HepG2 (cell line): Measurements from ENCODE around the gene SRRM1. TPM values are rescaled to one million over a fixed set of nuclear protein-coding genes. Genes with fewer than 3 reads are reported as not detected.

Experiments used
- AKAP8 ChIP-seq: sonication (generic); formaldehyde crosslinking; IDR thresholded peaks from 2 replicates; pipeline ENCODE4 v1.5.1; 2020; ENCODE audit warnings: mild to moderate bottlenecking, missing genetic modification reagents
- ESRRA ChIP-seq: sonication (generic); formaldehyde crosslinking; IDR thresholded peaks from 2 replicates; pipeline ENCODE4 v1.5.1; 2020; ENCODE audit warnings: mild to moderate bottlenecking, low read depth, missing genetic modification reagents
- JARID2 ChIP-seq: sonication (generic); formaldehyde crosslinking; IDR thresholded peaks from 2 replicates; pipeline ENCODE4 v1.8.1; 2023; ENCODE audit warnings: missing genetic modification reagents, inconsistent platforms; ENCODE audit not compliant: insufficient replicate concordance
- MXD4 ChIP-seq: IDR thresholded peaks from 2 replicates; pipeline ENCODE4 v1.6.1; 2016; ENCODE audit warnings: mild to moderate bottlenecking, missing biosample characterization, missing genetic modification reagents
- PAXIP1 ChIP-seq: sonication (generic); formaldehyde crosslinking; conservative IDR thresholded peaks from 2 replicates; pipeline ENCODE4 v1.4.0; 2020; ENCODE audit warnings: mild to moderate bottlenecking, missing genetic modification reagents, moderate library complexity
- PTBP1 ChIP-seq: fragments of 200-400 bp; formaldehyde crosslinking; IDR thresholded peaks from 2 replicates; pipeline ENCODE4 v1.6.1; 2018; ENCODE audit warnings: low read length, low read depth; ENCODE audit not compliant: poor library complexity, severe bottlenecking
- REPIN1 ChIP-seq: sonication (generic); formaldehyde crosslinking; IDR thresholded peaks from 2 replicates; pipeline ENCODE4 v1.8.0; 2022; ENCODE audit warnings: missing genetic modification reagents, low read depth, mild to moderate bottlenecking, borderline replicate concordance
- RXRB ChIP-seq: IDR thresholded peaks from 2 replicates; pipeline ENCODE4 v1.6.1; 2016; ENCODE audit warnings: borderline replicate concordance, missing genetic modification reagents, missing compliant biosample characterization
- TGIF2 ChIP-seq: IDR thresholded peaks from 2 replicates; pipeline ENCODE4 v1.6.1; 2016; ENCODE audit warnings: control low read depth, missing compliant biosample characterization
- XBP1 ChIP-seq: sonication (generic); formaldehyde crosslinking; IDR thresholded peaks from 2 replicates; pipeline ENCODE4 v1.5.0; 2020; ENCODE audit warnings: missing genetic modification reagents
- ZBTB21 ChIP-seq: sonication (generic); formaldehyde crosslinking; IDR thresholded peaks from 2 replicates; pipeline ENCODE4 v1.4.0; 2020; ENCODE audit warnings: missing genetic modification reagents
- ZKSCAN8 ChIP-seq: IDR thresholded peaks from 2 replicates; pipeline ENCODE4 v1.6.1; 2016; ENCODE audit warnings: borderline replicate concordance, missing genetic modification reagents, missing compliant biosample characterization
- ZNF101 ChIP-seq: sonication (generic); formaldehyde crosslinking; IDR thresholded peaks from 2 replicates; pipeline ENCODE4 v1.4.0; 2020; ENCODE audit warnings: mild to moderate bottlenecking, low read depth, missing genetic modification reagents, borderline replicate concordance
- ZNF230 ChIP-seq: sonication (generic); formaldehyde crosslinking; IDR thresholded peaks from 2 replicates; pipeline ENCODE4 v1.4.0; 2020; ENCODE audit warnings: mild to moderate bottlenecking, missing genetic modification reagents
- ZNF256 ChIP-seq: sonication (generic); formaldehyde crosslinking; conservative IDR thresholded peaks from 2 replicates; pipeline ENCODE4 v1.4.0; 2020; ENCODE audit warnings: missing genetic modification reagents
- ZNF264 ChIP-seq: sonication (generic); formaldehyde crosslinking; IDR thresholded peaks from 2 replicates; pipeline ENCODE4 v1.4.0; 2020; ENCODE audit warnings: missing genetic modification reagents
- ZNF282 ChIP-seq: fragments of 450-650 bp; IDR thresholded peaks from 2 replicates; pipeline ENCODE4 v1.6.1; 2018; ENCODE audit not compliant: partially characterized antibody
- ZNF335 ChIP-seq: sonication (generic); formaldehyde crosslinking; IDR thresholded peaks from 2 replicates; pipeline ENCODE4 v1.4.0; 2020; ENCODE audit warnings: missing genetic modification reagents
- ZNF430 ChIP-seq: sonication (generic); formaldehyde crosslinking; IDR thresholded peaks from 2 replicates; pipeline ENCODE4 v1.9.0; 2021; ENCODE audit warnings: mild to moderate bottlenecking, missing genetic modification reagents
- ZNF556 ChIP-seq: sonication (generic); formaldehyde crosslinking; IDR thresholded peaks from 2 replicates; pipeline ENCODE4 v1.4.0; 2020; ENCODE audit warnings: mild to moderate bottlenecking, missing genetic modification reagents, borderline replicate concordance
- ZNF792 ChIP-seq: IDR thresholded peaks from 2 replicates; pipeline ENCODE4 v1.6.1; 2016
- polyA plus RNA-seq, 8 experiments: library from polyadenylated mRNA; depleted of rRNA in 3 of 8; stranded (reverse) in 7 of 8; unstranded in 1 of 8; fragments of >200 nt; fragmentation: Illumina TruSeq in 4 of 8; extraction: Trizol in 4 of 8; gene quantifications; 2 replicates each; pipeline versions ENCODE4 v1.2.1 to v1.2.3, GENCODE V29; 2011 to 2016; ENCODE audit warnings: low read depth in 4 of 8, missing spikeins in 1 of 8, mixed read lengths in 1 of 8; ENCODE audit not compliant: insufficient read depth in 1 of 8
- total RNA-seq, 5 experiments: library from RNA; depleted of rRNA; stranded (reverse); fragments of >200 nt; fragmentation: Illumina TruSeq; extraction: Trizol; gene quantifications; 2 replicates each; pipeline ENCODE4 v1.2.3, GENCODE V29; 2016; ENCODE audit warnings: low read depth in 1 of 5
- TF ChIP-seq, protein P1 (sequence below): sonication (generic); formaldehyde crosslinking; IDR thresholded peaks from 2 replicates; pipeline ENCODE4 v1.8.1; 2023; ENCODE audit warnings: mild to moderate bottlenecking, missing genetic modification reagents, borderline replicate concordance
- TF ChIP-seq, protein P2 (sequence below), 2 experiments: fragments of 450-650 bp in 1 of 2; sonication (generic) in 1 of 2; formaldehyde crosslinking; IDR thresholded peaks; 2 replicates each; pipeline versions ENCODE4 v1.5.0 to v1.8.0; 2020 to 2022; ENCODE audit warnings: mild to moderate bottlenecking in 1 of 2, missing genetic modification reagents in 1 of 2

Gene SRRM1
- total and polyA plus RNA-seq, 2 of the 13 experiments (the other 11 are each of a cell fraction or from before 2014, with no cell fraction given) = 31.6 to 44.5 TPM

DNA sequence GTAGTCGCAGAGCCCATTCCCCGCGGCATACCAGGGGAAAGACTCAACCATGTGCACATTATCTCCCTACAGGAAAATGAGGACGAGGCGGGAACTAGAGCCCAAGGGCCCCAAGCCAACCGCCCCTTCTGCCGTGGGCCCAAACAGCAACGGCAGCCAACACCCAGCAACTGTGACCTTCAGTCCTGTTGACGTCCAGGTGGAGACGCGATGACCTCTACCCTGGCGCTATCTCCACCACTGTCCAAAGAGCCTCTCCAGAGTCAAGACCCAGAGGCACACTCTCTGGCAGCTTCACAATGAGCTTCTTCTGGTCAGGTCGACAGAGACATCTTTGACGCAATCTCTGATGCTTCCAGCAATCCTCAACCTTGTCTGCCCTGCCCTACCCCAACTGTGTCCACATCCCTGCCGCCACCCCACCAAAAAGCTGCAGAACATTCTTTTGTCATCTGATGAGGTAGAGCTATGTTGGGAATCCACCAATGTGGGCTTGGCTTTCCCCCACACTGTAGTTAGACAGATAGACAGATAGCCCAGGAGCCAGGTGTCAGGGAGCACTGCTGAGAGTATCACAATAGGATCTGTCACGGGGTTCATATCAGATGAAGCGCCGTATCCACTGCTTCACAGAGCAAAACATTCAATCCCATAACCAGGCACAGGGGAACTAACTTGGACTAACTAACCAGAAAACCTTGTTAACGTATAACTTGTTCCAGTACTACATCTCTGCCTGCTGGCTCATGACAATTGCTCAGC is 37.4 kb upstream of the SRRM1 start (continued):
- no peak for TF ChIP-seq JARID2 (CRISPR knock-in tag)
- no peak for TF ChIP-seq PTBP1
- peak; percentile 45; the same call in 1 of the 2 replicates for TF ChIP-seq RXRB (CRISPR knock-in tag)
- no peak for TF ChIP-seq ZNF335 (CRISPR knock-in tag)
- peak; percentile 72; the same call in 1 of the 2 replicates for TF ChIP-seq TGIF2 (CRISPR knock-in tag)
- TF ChIP-seq ZNF256 (CRISPR knock-in tag) = no peak
- TF ChIP-seq PAXIP1 (CRISPR knock-in tag) = peak; percentile 81
- TF ChIP-seq ZNF430 = peak; percentile 54; the same call in 1 of the 2 replicates
- TF ChIP-seq, protein P1, sequence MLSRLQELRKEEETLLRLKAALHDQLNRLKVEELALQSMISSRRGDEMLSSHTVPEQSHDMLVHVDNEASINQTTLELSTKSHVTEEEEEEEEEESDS = 0 out of 2 replicates have a peak, but pooled peaks have one; percentile 27
- peak; percentile 52; the same call in 1 of the 2 replicates for TF ChIP-seq ZBTB21 (CRISPR knock-in tag)
- peak; percentile 42; the same call in 1 of the 2 replicates for TF ChIP-seq ZNF556 (CRISPR knock-in tag)
- TF ChIP-seq, protein P2, sequence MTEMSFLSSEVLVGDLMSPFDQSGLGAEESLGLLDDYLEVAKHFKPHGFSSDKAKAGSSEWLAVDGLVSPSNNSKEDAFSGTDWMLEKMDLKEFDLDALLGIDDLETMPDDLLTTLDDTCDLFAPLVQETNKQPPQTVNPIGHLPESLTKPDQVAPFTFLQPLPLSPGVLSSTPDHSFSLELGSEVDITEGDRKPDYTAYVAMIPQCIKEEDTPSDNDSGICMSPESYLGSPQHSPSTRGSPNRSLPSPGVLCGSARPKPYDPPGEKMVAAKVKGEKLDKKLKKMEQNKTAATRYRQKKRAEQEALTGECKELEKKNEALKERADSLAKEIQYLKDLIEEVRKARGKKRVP (CRISPR knock-in tag; IDR thresholded peaks at IDR 0.05) = no peak
- no peak for TF ChIP-seq ZNF792 (CRISPR knock-in tag)
- TF ChIP-seq ZNF264 (CRISPR knock-in tag) = no peak; the same call in 1 of the 2 replicates
- TF ChIP-seq ESRRA (CRISPR knock-in tag) = peak; percentile 95
- no peak for TF ChIP-seq XBP1 (CRISPR knock-in tag)
- no peak for TF ChIP-seq ZNF101 (CRISPR knock-in tag)
- TF ChIP-seq AKAP8 (CRISPR knock-in tag) = no peak
- TF ChIP-seq ZNF282 = no peak
- TF ChIP-seq ZNF230 (CRISPR knock-in tag) = 0 out of 2 replicates have a peak, but pooled peaks have one; percentile 32
- no peak for TF ChIP-seq REPIN1
- TF ChIP-seq ZKSCAN8 (CRISPR knock-in tag) = no peak
- no peak for TF ChIP-seq MXD4 (CRISPR knock-in tag)
